ENCODE data around the gene SLC4A2.
"Not testable (repeated sequence)": the region's sequence is repeated elsewhere in the genome, so short reads cannot be mapped to it uniquely, and the experiment has no call there.

SLC4A2 gene

DNA sequence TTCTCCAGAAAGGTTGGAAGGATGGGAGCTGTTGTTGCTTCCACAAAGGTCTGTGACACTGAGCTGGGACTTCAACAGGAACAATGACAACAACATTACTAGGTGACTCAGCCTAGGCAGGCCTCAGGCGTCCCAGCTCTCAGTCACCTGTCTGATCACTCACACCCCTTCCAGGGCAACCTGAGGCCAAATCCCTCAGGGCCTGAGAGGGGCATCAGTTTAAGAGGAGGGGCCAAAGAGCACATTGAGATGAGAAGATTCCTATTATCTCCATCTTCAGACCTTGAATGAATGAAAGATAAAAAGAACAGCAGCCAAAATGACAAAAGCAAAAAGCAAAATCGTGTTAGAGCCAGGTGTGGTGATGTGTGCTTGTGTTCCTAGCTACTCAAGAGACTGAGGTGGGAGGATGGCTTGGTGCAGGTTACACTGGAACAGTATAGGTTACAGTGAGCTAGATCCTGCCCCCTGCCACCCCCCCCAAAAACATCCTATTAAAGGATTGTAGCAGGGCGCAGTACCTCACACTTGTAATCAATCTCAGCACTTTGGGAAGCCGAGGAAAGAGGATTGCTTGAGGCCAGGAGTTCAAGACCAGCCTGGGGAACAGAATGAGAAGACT is 34.8 kb upstream of the SLC4A2 start, which contains the start of gene ATG9B:
Gene ATG9B (minus strand): TSS at position 60 of the 622 bp plus-strand sequence. CDS start 71 bp downstream, outside the sequence.
- no peak for DNase-seq

DNA sequence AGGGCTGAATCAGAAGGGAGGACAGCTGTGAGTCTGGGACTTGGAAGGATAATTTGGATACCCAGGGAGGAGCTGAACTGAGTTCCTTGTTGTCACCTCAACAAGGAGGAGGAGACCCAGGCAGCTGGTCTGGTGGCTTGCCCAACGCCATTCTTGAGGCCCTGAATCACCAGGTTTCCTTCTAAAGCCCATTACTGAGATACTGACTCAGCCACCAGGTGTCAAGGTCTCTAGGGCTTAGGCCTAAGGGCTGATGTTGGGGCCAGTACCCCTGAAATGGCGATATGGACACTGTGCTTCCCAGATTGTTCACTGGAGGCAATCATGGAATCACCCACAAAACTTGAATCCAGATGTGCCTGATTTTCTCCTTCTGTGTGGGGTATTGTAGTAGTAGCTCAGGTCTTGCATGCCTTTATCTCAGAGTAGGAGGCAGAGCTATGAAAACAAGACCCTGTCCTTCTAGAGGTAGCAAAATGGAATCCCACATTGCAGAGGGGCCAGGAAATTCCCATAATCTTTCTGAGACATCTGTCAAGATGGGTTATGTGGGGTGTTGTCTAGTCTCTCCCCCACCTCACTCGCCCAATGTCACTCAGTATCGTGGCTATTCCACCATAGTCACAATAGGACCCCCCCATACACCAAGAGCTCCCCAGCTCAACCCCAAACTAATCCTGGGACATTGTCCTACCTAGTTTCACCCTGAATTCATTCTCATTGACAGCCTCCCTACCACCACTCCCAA is 33.3 kb upstream of the SLC4A2 start:
- no peak for DNase-seq

- DNase-seq, result not testable (repeated sequence)
Observed at GRCh38 chr7:151026771-151027727, 32.3 kb upstream of the SLC4A2 start.

- not testable (repeated sequence) for DNase-seq
Observed at GRCh38 chr7:151027728-151028130, 31.7 kb upstream of the SLC4A2 start.

GRCh38 chr7:151028131-151028947 is 31.1 kb upstream of the SLC4A2 start, which contains the start of gene ABCB8:
TSS of gene ABCB8 (plus strand) at chr7:151028450. CDS start at chr7:151028516, 66 bp downstream.
- DNase-seq, result peak; percentile 95

DNA sequence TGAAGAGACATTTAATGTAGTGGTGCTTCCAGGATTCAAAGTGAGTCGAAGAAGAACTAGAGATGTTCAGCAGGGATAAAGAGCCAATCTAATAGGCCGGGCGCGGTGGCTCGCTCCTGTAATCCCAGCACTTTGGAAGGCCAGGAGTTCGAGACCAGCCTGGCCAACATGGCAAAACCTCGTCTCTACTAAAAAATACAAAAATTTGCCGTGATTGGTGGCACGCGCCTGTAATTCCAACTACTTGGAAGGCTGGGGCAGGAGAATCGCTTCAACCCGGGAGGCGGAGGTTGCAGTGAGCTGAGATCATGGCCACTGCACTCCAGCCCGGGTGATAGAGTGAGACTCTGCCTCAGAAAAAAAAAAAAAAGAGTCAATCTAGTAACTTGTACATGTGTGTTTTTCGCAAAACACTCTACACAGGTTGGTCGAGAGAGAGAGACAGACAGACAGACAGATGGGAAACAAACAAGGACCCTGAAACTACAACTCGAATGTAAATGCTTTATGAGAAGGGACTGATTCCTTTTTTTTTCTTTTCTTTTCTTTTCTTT is 30.4 kb upstream of the SLC4A2 start:
- DNase-seq, result no peak

- no peak for DNase-seq
Observed at GRCh38 chr7:151031011-151031410, 28.4 kb upstream of the SLC4A2 start.

DNA sequence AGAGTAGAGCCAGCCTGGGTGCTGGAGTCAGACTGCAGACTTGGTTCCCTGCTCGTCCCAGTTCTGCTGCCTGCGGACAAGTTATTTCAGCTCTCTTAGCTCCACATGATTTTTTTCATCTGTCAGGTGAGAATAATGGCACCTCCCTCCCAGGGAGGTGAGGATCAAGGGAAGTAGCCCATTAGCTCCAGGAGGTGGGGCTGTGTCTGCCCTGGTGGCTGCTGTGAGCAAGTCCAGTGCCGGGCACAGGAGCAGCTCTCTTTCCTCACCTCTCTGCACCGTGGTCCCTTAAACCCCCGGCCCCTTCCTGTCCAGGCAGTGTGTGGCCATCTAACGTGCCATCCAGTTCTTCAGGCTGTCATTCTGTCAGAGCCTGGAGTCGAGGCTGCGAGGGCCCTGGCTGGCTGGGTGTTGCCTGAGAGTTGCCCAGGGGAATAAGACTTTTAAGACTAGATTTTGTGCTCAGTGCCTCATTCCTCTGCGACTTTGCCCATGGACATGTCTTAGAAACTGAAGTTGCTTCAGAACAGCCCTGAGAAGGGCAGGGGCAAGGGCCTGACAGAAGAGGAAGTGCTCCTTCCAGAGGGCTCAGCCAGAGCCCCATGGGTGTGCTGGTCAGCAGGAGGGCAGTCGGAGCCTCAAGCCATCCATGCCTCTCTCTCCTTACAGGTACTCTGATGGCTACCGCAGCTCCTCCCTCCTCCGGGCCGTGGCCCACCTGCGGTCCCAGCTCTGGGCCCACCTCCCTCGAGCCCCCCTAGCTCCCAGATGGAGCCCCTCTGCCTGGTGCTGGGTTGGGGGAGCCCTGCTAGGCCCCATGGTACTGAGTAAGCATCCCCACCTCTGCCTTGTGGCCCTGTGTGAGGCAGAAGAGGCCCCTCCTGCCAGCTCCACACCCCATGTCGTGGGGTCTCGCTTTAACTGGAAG is 26.2 kb upstream of the SLC4A2 start:
- DNase-seq, result no peak

DNA sequence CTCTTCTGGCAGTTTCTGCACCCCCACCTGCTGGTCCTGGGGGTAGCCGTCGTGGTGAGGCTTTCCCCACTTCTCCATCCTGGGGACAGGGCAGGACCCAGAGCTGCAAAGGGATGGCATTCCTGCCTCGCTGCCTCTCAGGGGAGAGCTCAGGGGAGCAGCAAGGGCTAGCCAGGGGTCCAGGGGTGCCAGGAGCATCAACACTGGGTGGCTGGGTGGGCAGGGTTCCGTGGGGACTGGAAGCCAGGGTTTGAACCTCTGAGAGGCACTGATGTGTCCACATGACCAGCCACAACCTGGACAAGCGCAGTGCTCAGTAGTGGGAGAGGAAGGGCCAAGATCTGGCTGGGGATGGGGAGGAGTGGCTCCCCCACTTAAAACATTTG is 25.5 kb upstream of the SLC4A2 start:
- no peak for DNase-seq

- no peak for DNase-seq
Observed at GRCh38 chr7:151034312-151035025, 24.9 kb upstream of the SLC4A2 start.

DNA sequence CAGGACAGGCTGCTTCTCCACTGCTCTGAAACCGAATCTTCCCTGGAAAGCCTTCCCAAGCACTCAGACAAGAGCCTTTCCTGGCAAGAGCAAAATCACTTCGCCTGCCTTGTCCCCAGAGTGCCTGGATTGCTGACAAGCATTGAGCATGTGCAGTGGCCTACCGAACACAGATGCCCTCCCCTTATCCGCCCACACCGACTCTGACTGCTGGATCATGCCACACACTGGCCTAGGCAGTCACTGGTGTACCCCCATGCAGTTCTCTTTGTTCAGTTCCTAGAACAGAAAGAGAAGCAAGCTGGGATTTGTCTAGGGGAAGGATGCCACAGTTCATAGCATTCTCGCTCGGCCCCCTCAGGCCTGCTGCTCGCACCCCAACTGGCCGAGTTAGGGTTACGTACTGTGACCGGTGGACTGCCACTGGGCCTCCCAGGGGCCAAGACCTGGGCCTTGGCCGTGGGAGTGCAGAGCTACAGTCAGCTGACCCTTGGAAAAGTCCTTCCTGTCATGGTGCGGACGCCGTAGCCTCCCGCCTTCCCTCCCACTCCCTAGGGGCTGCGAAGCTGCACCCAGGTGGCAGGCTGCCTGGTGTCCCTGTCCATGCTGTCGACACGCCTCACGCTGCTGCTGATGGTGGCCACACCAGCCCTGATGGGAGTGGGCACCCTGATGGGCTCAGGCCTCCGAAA is 24.2 kb upstream of the SLC4A2 start:
- no peak for DNase-seq

GRCh38 chr7:151035902-151036301 is 23.5 kb upstream of the SLC4A2 start:
- no peak for DNase-seq

DNA sequence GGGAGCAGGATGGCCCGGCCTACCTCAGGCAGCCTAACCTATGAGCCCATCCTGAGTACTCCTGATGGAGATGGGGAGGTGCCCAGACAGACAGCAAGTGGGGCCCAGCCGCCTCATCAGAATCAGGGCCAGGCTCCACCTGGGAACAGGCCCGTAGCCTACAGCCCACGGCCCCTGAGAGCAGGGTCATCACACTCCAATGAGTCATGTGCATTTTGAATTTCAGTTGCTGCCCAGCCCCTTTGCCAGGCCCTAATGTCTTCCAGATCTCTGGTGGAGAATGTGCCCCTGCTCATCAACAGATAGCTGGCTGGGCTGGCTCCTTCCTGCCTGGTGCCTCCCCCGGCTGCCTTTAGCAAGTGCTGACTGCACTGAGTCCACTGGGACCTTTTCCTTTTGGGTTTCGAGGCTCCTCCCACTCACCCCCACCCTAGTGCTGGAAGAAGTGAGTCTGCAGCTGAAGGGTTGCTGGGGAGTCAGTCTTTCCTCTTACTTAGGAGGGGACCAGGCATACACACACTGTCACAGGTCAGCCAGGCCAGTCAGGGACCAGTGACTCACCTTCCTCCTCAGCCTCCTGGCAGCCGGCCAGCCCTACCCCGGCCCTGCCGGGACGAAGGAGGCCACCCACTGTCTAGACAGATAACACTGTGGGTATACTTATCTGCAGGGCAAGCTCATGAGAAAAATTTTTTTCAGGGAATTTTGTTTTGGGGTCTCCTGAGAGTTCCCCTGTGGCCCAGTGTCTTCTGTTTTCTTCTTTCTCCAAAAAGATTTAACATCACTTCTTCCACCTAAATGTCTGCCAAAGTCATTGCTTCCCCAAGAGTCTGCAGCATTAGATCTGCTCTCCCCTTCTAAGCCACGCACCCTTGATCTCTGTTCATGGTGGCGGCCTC is 20.2 kb upstream of the SLC4A2 start:
- peak; percentile 84 for DNase-seq

GRCh38 chr7:151039850-151040548 is 19.4 kb upstream of the SLC4A2 start:
- DNase-seq, result no peak

DNA sequence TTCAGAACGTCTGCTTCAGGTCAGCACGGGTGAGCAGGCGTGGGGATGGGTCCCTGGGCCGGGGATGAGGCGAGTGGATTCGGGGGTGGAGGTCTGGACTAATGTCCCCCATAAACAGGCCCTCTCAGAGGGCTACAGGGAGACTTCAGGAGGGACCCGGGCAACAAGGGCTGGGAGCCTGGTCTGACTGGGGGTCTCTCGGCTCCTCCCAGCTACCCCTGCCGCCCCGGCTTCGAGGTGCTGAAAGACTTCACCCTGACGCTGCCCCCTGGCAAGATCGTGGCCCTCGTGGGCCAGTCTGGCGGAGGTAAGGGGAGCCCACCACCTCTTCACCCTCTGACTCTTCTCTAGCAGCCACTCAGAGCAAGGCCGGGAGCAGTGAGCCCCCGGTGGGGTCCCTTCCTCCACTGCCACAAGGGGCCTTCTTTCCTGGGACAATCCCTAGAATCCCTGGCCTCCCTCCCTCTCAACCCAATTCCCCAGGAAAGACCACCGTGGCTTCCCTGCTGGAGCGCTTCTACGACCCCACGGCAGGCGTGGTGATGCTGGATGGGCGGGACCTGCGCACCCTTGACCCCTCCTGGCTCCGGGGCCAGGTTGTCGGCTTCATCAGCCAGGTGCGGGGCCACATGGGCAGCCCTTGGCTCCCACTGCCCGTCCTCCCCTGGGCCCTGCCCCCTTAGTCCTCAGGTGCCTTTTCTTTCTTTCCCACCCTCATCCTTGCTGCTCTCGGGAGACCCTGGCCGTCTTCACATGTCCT is 18.6 kb upstream of the SLC4A2 start:
- no peak for DNase-seq

DNA sequence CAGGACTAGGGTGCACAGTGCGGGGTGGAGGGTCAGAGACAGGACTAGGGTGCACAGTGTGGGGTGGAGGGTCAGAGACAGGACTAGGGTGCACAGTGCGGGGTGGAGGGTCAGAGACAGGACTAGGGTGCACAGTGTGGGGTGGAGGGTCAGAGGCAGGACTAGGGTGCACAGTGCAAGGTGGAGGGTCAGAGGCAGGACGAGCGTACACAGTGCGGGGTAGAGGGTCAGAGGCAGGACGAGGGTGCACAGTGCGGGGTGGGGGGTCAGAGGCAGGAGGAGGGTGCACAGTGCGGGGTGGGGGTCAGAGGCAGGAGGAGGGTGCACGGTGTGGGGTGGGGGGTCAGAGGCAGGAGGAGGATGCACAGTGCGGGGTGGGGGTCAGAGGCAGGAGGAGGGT is 15.9 kb upstream of the SLC4A2 start:
- DNase-seq, result not testable (repeated sequence)

DNA sequence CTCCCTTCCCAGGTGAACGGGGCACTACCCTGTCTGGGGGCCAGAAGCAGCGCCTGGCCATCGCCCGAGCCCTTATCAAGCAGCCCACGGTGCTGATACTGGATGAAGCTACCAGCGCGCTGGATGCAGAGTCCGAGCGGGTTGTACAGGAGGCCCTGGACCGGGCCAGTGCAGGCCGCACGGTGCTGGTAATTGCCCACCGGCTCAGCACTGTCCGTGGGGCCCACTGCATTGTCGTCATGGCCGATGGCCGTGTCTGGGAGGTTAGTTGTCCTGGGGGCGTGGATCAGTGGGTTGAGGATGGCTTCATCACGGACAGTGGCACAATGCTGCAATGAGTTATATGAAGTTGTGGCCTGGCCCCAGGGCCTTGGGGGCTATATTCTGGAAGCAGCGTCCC is 15.4 kb upstream of the SLC4A2 start:
- DNase-seq, result no peak

Data from T1000 (cell line).